IPS-15b (cell line): ENCODE data around the gene FOXN1.

Experiments used
- H3K27me3 ChIP-seq: one replicate; pipeline ENCODE4 v1.6.1; 2013; ENCODE audit warnings: low read length; ENCODE audit not compliant: control insufficient read depth, insufficient read depth
- H3K36me3 ChIP-seq: one replicate; pipeline ENCODE4 v1.6.1; 2013; ENCODE audit warnings: low read length; ENCODE audit not compliant: control insufficient read depth, insufficient read depth
- H3K4me1 ChIP-seq: one replicate; pipeline ENCODE4 v1.6.1; 2013; ENCODE audit warnings: mild to moderate bottlenecking, low read length; ENCODE audit not compliant: control insufficient read depth, insufficient read depth
- H3K4me3 ChIP-seq: one replicate; pipeline ENCODE4 v1.5.1; 2013; ENCODE audit warnings: low read depth, low read length
- H3K9ac ChIP-seq: one replicate; pipeline ENCODE4 v1.6.1; 2013; ENCODE audit warnings: low read depth, mild to moderate bottlenecking, low read length
- H3K9me3 ChIP-seq: one replicate; pipeline ENCODE4 v1.6.1; 2013; ENCODE audit warnings: mild to moderate bottlenecking, low read length; ENCODE audit not compliant: control insufficient read depth, insufficient read depth

The FOXN1 gene

GRCh38 chr17:28555022-28555421, 48.9 kb downstream of the FOXN1 start:
- Histone ChIP-seq H3K4me1 (peaks cover 7% of the 10 kb centered on the region), H3K27me3 (peaks cover 4% of the 10 kb centered on the region), H3K9ac (no peak overlapping the region), H3K4me3 (no peak overlapping the region), H3K9me3 (no peaks in the 10 kb centered on the region), H3K36me3 (peaks cover 20% of the 10 kb centered on the region)

- no peaks in the 10 kb centered on the region for H3K9me3 ChIP-seq
- no peaks in the 10 kb centered on the region for H3K27me3 ChIP-seq
- no peak overlapping the region for H3K9ac ChIP-seq
- no peak overlapping the region for H3K4me3 ChIP-seq
- no peaks in the 10 kb centered on the region for H3K4me1 ChIP-seq
- H3K36me3 ChIP-seq, result peaks cover 15% of the 10 kb centered on the region
Observed at GRCh38 chr17:28563475-28563874, 57.3 kb downstream of the FOXN1 start.

- Histone ChIP-seq H3K9me3 (no peaks in the 10 kb centered on the region), H3K4me3 (no peak overlapping the region), H3K36me3 (peaks cover 3% of the 10 kb centered on the region), H3K9ac (no peak overlapping the region), H3K4me1 (no peaks in the 10 kb centered on the region), H3K27me3 (peaks cover 8% of the 10 kb centered on the region)
Observed at GRCh38 chr17:28567604-28568003, 61.5 kb downstream of the FOXN1 start.

- Histone ChIP-seq H3K9me3 (no peaks in the 10 kb centered on the region), H3K36me3 (peaks cover 3% of the 10 kb centered on the region), H3K4me1 (no peaks in the 10 kb centered on the region), H3K9ac (no peak overlapping the region), H3K27me3 (peaks cover 16% of the 10 kb centered on the region), H3K4me3 (no peak overlapping the region)
Observed at GRCh38 chr17:28569446-28569845, 63.3 kb downstream of the FOXN1 start.

- peaks cover 3% of the 10 kb centered on the region for H3K4me1 ChIP-seq
- H3K27me3 ChIP-seq, result peaks cover 19% of the 10 kb centered on the region
- peak overlapping the region; percentile 93 for H3K4me3 ChIP-seq
- peak overlapping the region; percentile 37 for H3K9ac ChIP-seq
- H3K9me3 ChIP-seq, result no peaks in the 10 kb centered on the region
- H3K36me3 ChIP-seq, result peaks cover 3% of the 10 kb centered on the region
Observed at GRCh38 chr17:28570716-28571360, 64.7 kb downstream of the FOXN1 start.

- Histone ChIP-seq H3K4me3 (peak within 1 kb of the TSS; percentile 93), H3K4me1 (peaks cover 4% of the 10 kb centered on the region), H3K36me3 (peaks cover 3% of the 10 kb centered on the region), H3K27me3 (peaks cover 23% of the 10 kb centered on the region), H3K9me3 (no peaks in the 10 kb centered on the region), H3K9ac (peak within 1 kb of the TSS; percentile 37)
Observed at GRCh38 chr17:28571361-28572122, 65.4 kb downstream of the FOXN1 start, which contains the start of gene PIGS. TSS of gene PIGS (minus strand) at chr17:28571524. CDS start at chr17:28571496, 28 bp downstream.

GRCh38 chr17:28572259-28573039, 66.3 kb downstream of the FOXN1 start:
- Histone ChIP-seq H3K4me1 (peaks cover 7% of the 10 kb centered on the region), H3K9me3 (no peaks in the 10 kb centered on the region), H3K4me3 (no peak overlapping the region), H3K9ac (no peak overlapping the region), H3K36me3 (peaks cover 3% of the 10 kb centered on the region), H3K27me3 (peaks cover 23% of the 10 kb centered on the region)

- Histone ChIP-seq H3K36me3 (peaks cover 3% of the 10 kb centered on the region), H3K4me1 (peaks cover 7% of the 10 kb centered on the region), H3K9me3 (no peaks in the 10 kb centered on the region)
Observed at GRCh38 chr17:28573040-28573380, 66.9 kb downstream of the FOXN1 start.

GRCh38 chr17:28573521-28573920, 67.4 kb downstream of the FOXN1 start:
- H3K27me3 ChIP-seq, result peaks cover 23% of the 10 kb centered on the region
- H3K4me3 ChIP-seq, result no peak overlapping the region
- no peak overlapping the region for H3K9ac ChIP-seq
- peaks cover 6% of the 10 kb centered on the region for H3K36me3 ChIP-seq
- H3K9me3 ChIP-seq, result no peaks in the 10 kb centered on the region
- H3K4me1 ChIP-seq, result peaks cover 7% of the 10 kb centered on the region

More at GRCh38 chr17:28573040-28573380, 66.9 kb downstream of the FOXN1 start:
- no peak overlapping the region for H3K4me3 ChIP-seq
- H3K27me3 ChIP-seq, result peaks cover 23% of the 10 kb centered on the region
- H3K9ac ChIP-seq, result no peak overlapping the region

GRCh38 chr17:28573966-28574480, 67.9 kb downstream of the FOXN1 start:
- no peak overlapping the region for H3K4me3 ChIP-seq
- H3K36me3 ChIP-seq, result peaks cover 11% of the 10 kb centered on the region
- peaks cover 23% of the 10 kb centered on the region for H3K27me3 ChIP-seq
- H3K9ac ChIP-seq, result no peak overlapping the region
- no peaks in the 10 kb centered on the region for H3K9me3 ChIP-seq
- peaks cover 7% of the 10 kb centered on the region for H3K4me1 ChIP-seq

- no peak overlapping the region for H3K9ac ChIP-seq
- peaks cover 23% of the 10 kb centered on the region for H3K27me3 ChIP-seq
- H3K9me3 ChIP-seq, result no peaks in the 10 kb centered on the region
- peaks cover 7% of the 10 kb centered on the region for H3K4me1 ChIP-seq
- no peak overlapping the region for H3K4me3 ChIP-seq
- H3K36me3 ChIP-seq, result peaks cover 16% of the 10 kb centered on the region
Observed at GRCh38 chr17:28574526-28574925, 68.4 kb downstream of the FOXN1 start.
